Mucosa of rectum (tissue), 2 donors: ENCODE results near the gene ANKRD1.
"Not testable (repeated sequence)": the region's sequence is repeated elsewhere in the genome, so short reads cannot be mapped to it uniquely, and the experiment has no call there.

Source experiments
- H3K27ac ChIP-seq, 2 donors: one replicate each; pipeline ENCODE4 v1.7.0; 2013; ENCODE audit warnings: inconsistent platforms in 2 of 2, low read depth in 2 of 2, low read length in 2 of 2
- H3K27me3 ChIP-seq, 2 donors: one replicate each; pipeline ENCODE4 v1.7.0; 2013; ENCODE audit warnings: low read length in 2 of 2; ENCODE audit not compliant: control insufficient read depth in 2 of 2, insufficient read depth in 2 of 2
- H3K36me3 ChIP-seq, 2 donors: one replicate each; pipeline ENCODE4 v1.7.0; 2013; ENCODE audit warnings: low read length in 2 of 2; ENCODE audit not compliant: control insufficient read depth in 2 of 2, insufficient read depth in 2 of 2
- H3K4me1 ChIP-seq, 2 donors: one replicate each; pipeline ENCODE4 v1.7.0; 2013; ENCODE audit warnings: low read length in 2 of 2, mild to moderate bottlenecking in 1 of 2; ENCODE audit not compliant: control insufficient read depth in 2 of 2, insufficient read depth in 2 of 2
- H3K4me3 ChIP-seq, 2 donors: one replicate each; pipeline ENCODE4 v1.7.0; 2013; ENCODE audit warnings: low read length in 2 of 2
- H3K9ac ChIP-seq, 2 donors: one replicate each; pipeline ENCODE4 v1.7.0; 2013; ENCODE audit warnings: low read length in 2 of 2, low read depth in 1 of 2, mild to moderate bottlenecking in 1 of 2
- H3K9me3 ChIP-seq, 2 donors: one replicate each; pipeline ENCODE4 v1.7.0; 2013; ENCODE audit warnings: low read length in 2 of 2; ENCODE audit not compliant: control insufficient read depth in 2 of 2
- donor health status: healthy.
- donor health status: Normal muscosa, but diverticular disease.

The ANKRD1 gene

GRCh38 chr10:90885176-90885575 is 35.7 kb downstream of the ANKRD1 start:
- H3K4me3 ChIP-seq: no peak overlapping the region
- no peaks in the 10 kb centered on the region for H3K9me3 ChIP-seq
- H3K36me3 ChIP-seq: peaks cover 25 to 30% of the 10 kb centered on the region in 2 donors
- H3K27me3 ChIP-seq: no peaks in the 10 kb centered on the region
- no peak overlapping the region for H3K27ac ChIP-seq
- peaks cover 0 to 4% of the 10 kb centered on the region in 2 donors for H3K4me1 ChIP-seq
- no peak overlapping the region for H3K9ac ChIP-seq

GRCh38 chr10:90884431-90884830 is 36.5 kb downstream of the ANKRD1 start:
- H3K4me3 ChIP-seq: no peak overlapping the region
- no peak overlapping the region for H3K9ac ChIP-seq
- peaks cover 0 to 4% of the 10 kb centered on the region in 2 donors for H3K4me1 ChIP-seq
- no peak overlapping the region for H3K27ac ChIP-seq
- no peaks in the 10 kb centered on the region for H3K9me3 ChIP-seq
- no peaks in the 10 kb centered on the region for H3K27me3 ChIP-seq
- H3K36me3 ChIP-seq: peaks cover 19 to 30% of the 10 kb centered on the region in 2 donors

- H3K4me3 ChIP-seq, H3K27ac ChIP-seq, H3K4me1 ChIP-seq, H3K27me3 ChIP-seq, H3K9ac ChIP-seq, H3K9me3 ChIP-seq: not testable (repeated sequence)
- peaks cover 25 to 33% of the 10 kb centered on the region in 2 donors for H3K36me3 ChIP-seq
Observed at GRCh38 chr10:90880059-90880719, 40.7 kb downstream of the ANKRD1 start.

- Histone ChIP-seq H3K36me3 (peaks cover 25 to 33% of the 10 kb centered on the region in 2 donors), H3K27me3 (no peaks in the 10 kb centered on the region), H3K4me1 (no peaks in the 10 kb centered on the region), H3K4me3 (no peak overlapping the region), H3K9ac (no peak overlapping the region), H3K27ac (no peak overlapping the region), H3K9me3 (no peaks in the 10 kb centered on the region)
Observed at GRCh38 chr10:90879062-90879461, 41.8 kb downstream of the ANKRD1 start.

- peaks cover 2 to 3% of the 10 kb centered on the region in 2 donors for H3K27me3 ChIP-seq
- no peak overlapping the region for H3K27ac ChIP-seq
- peak overlapping the region; percentile 66 to 93 for H3K9ac ChIP-seq
- peaks cover 4 to 7% of the 10 kb centered on the region in 2 donors for H3K4me1 ChIP-seq
- peaks cover 16 to 18% of the 10 kb centered on the region in 2 donors for H3K36me3 ChIP-seq
- H3K4me3 ChIP-seq: peak overlapping the region; percentile 72 to 90
- H3K9me3 ChIP-seq: peaks cover 2 to 4% of the 10 kb centered on the region in 2 donors
Observed at GRCh38 chr10:90872648-90873020, 48.3 kb downstream of the ANKRD1 start.

- Histone ChIP-seq H3K36me3 (peaks cover 11 to 12% of the 10 kb centered on the region in 2 donors), H3K27ac (peak within 1 kb of the TSS in 1 of 2 donors; percentile 59)
Observed at GRCh38 chr10:90871766-90872647, 48.9 kb downstream of the ANKRD1 start, which contains the start of gene RPP30. TSS of gene RPP30 (plus strand) at chr10:90871974. CDS start at chr10:90871987, 13 bp downstream.

GRCh38 chr10:90871279-90871765 is 49.6 kb downstream of the ANKRD1 start:
- Histone ChIP-seq H3K4me3 (peak overlapping the region; percentile 72 to 90), H3K9me3 (peaks cover 2 to 4% of the 10 kb centered on the region in 2 donors), H3K27me3 (peaks cover 2 to 3% of the 10 kb centered on the region in 2 donors), H3K36me3 (peaks cover 4 to 6% of the 10 kb centered on the region in 2 donors), H3K4me1 (peaks cover 4 to 7% of the 10 kb centered on the region in 2 donors), H3K9ac (peak overlapping the region; percentile 66 to 93), H3K27ac (no peak overlapping the region)

More at GRCh38 chr10:90871766-90872647, 48.9 kb downstream of the ANKRD1 start, which contains the start of gene RPP30:
- peaks cover 2 to 3% of the 10 kb centered on the region in 2 donors for H3K27me3 ChIP-seq
- peaks cover 4 to 7% of the 10 kb centered on the region in 2 donors for H3K4me1 ChIP-seq
- peaks cover 2 to 4% of the 10 kb centered on the region in 2 donors for H3K9me3 ChIP-seq
- peak within 1 kb of the TSS; percentile 72 to 90 for H3K4me3 ChIP-seq
- H3K9ac ChIP-seq: peak within 1 kb of the TSS; percentile 66 to 93

- no peaks in the 10 kb centered on the region for H3K4me1 ChIP-seq
- H3K27ac ChIP-seq: no peak overlapping the region
- H3K9me3 ChIP-seq: peaks cover 2 to 4% of the 10 kb centered on the region in 2 donors
- no peaks in the 10 kb centered on the region for H3K36me3 ChIP-seq
- H3K4me3 ChIP-seq: no peak overlapping the region
- no peak overlapping the region for H3K9ac ChIP-seq
- H3K27me3 ChIP-seq: peaks cover 5 to 9% of the 10 kb centered on the region in 2 donors
Observed at GRCh38 chr10:90866050-90866598, 54.8 kb downstream of the ANKRD1 start.

- Histone ChIP-seq H3K9me3 (peaks cover 2 to 4% of the 10 kb centered on the region in 2 donors), H3K27ac (no peak overlapping the region), H3K27me3 (peaks cover 5 to 9% of the 10 kb centered on the region in 2 donors), H3K4me3 (no peak overlapping the region), H3K9ac (no peak overlapping the region), H3K36me3 (no peaks in the 10 kb centered on the region), H3K4me1 (no peaks in the 10 kb centered on the region)
Observed at GRCh38 chr10:90865401-90865800, 55.5 kb downstream of the ANKRD1 start.
